Tibial artery (tissue), 4 donors: ENCODE data around the gene ARMS2.

ENCODE experiments used
- DNase-seq, 2 donors: peaks; one replicate each; pipeline ENCODE4 v3.0.0-alpha.2; 2019
- H3K27ac ChIP-seq, 2 donors: fragments of 200-600 bp; sonication (generic) in 1 of 2; 1 replicate in 1 of 2; 2 replicates in 1 of 2; pipeline ENCODE4 v1.5.1; 2018 to 2019; ENCODE audit warnings: mild to moderate bottlenecking in 1 of 2
- H3K27me3 ChIP-seq, 2 donors: fragments of 200-600 bp; sonication (generic) in 1 of 2; one replicate each; pipeline versions ENCODE4 v1.5.1 to v1.6.0; 2016 to 2019
- H3K36me3 ChIP-seq, 3 donors: fragments of 200-600 bp; sonication (generic) in 2 of 3; one replicate each; pipeline ENCODE4 v1.5.1; 2016 to 2019; ENCODE audit warnings: mild to moderate bottlenecking in 2 of 3
- H3K4me1 ChIP-seq, 4 donors: fragments of 200-600 bp; sonication (generic) in 2 of 4; 1 replicate in 3 of 4; 2 replicates in 1 of 4; pipeline ENCODE4 v1.5.1; 2016 to 2019
- H3K4me3 ChIP-seq, 2 donors: fragments of 200-600 bp; sonication (generic) in 1 of 2; 1 replicate in 1 of 2; 2 replicates in 1 of 2; pipeline ENCODE4 v1.5.1; 2018 to 2019; ENCODE audit warnings: mild to moderate bottlenecking in 2 of 2
- H3K9me3 ChIP-seq, 3 donors: fragments of 200-600 bp; sonication (generic) in 1 of 3; one replicate each; pipeline ENCODE4 v1.5.1; 2016 to 2019
- CTCF ChIP-seq, 2 experiments: fragments of 200-600 bp in 1 of 2; fragments of 450-650 bp in 1 of 2; IDR thresholded peaks; one replicate each; pipeline ENCODE4 v1.5.1; 2017 to 2019; ENCODE audit warnings: antibody characterized with exemption in 2 of 2, mild to moderate bottlenecking in 1 of 2, moderate library complexity in 1 of 2
- intact Hi-C: fragments of 100-400 bp; cut with DNase I; formaldehyde crosslinking; loops from one replicate; pipeline ENCODE4 v1.15.0; 2023; ENCODE audit warnings: low total_unique reads

Gene ARMS2

GRCh38 chr10:122459561-122460273, 5.3 kb downstream of the ARMS2 start:
- peak overlapping the region in 1 of 2 donors; percentile 93 for H3K27ac ChIP-seq
- no peak for DNase-seq
- H3K4me1 ChIP-seq: peaks cover 0 to 28% (median 23%) of the 10 kb centered on the region in 4 donors
- H3K27me3 ChIP-seq: no peaks in the 10 kb centered on the region
- H3K9me3 ChIP-seq: no peaks in the 10 kb centered on the region
- no peak overlapping the region for H3K4me3 ChIP-seq
- no peak for TF ChIP-seq CTCF (IDR thresholded peaks at IDR 0.05)
- no peaks in the 10 kb centered on the region for H3K36me3 ChIP-seq
- intact Hi-C loops: loop anchor here (10.0 kb wide), 1 partner anchor 105 kb away; the partner anchor contains the start of gene DMBT1

- peaks cover 0 to 34% (median 28%) of the 10 kb centered on the region in 4 donors for H3K4me1 ChIP-seq
- H3K9me3 ChIP-seq: no peaks in the 10 kb centered on the region
- no peaks in the 10 kb centered on the region for H3K36me3 ChIP-seq
- H3K4me3 ChIP-seq: peak overlapping the region; percentile 85 to 95
- H3K27ac ChIP-seq: peak overlapping the region; percentile 93 to 94
- intact Hi-C loops: no loop called here
- TF ChIP-seq CTCF (IDR thresholded peaks at IDR 0.05): no peak
- no peak for DNase-seq
- no peaks in the 10 kb centered on the region for H3K27me3 ChIP-seq
Measured at GRCh38 chr10:122460891-122461293, 6.4 kb downstream of the ARMS2 start.

GRCh38 chr10:122461367-122461728, 6.9 kb downstream of the ARMS2 start, which contains the start of gene HTRA1:
Gene HTRA1, plus strand, starts transcription at chr10:122461553. Its CDS starts 100 bp downstream, at chr10:122461653.
- H3K9me3 ChIP-seq: no peaks in the 10 kb centered on the region
- H3K4me1 ChIP-seq: peaks cover 0 to 37% (median 28%) of the 10 kb centered on the region in 4 donors
- no peaks in the 10 kb centered on the region for H3K27me3 ChIP-seq
- peak; percentile 75 to 93 for DNase-seq
- no peak for TF ChIP-seq CTCF (IDR thresholded peaks at IDR 0.05)
- peak within 1 kb of the TSS; percentile 93 to 94 for H3K27ac ChIP-seq
- H3K4me3 ChIP-seq: peak within 1 kb of the TSS; percentile 85 to 95
- no peaks in the 10 kb centered on the region for H3K36me3 ChIP-seq
- intact Hi-C loops: no loop called here

GRCh38 chr10:122461729-122462532, 7.5 kb downstream of the ARMS2 start:
- TF ChIP-seq CTCF (IDR thresholded peaks at IDR 0.05): no peak
- Histone ChIP-seq H3K27ac (peak overlapping the region; percentile 93 to 94), H3K9me3 (no peaks in the 10 kb centered on the region), H3K4me3 (peak overlapping the region; percentile 85 to 95), H3K36me3 (no peaks in the 10 kb centered on the region), H3K4me1 (peaks cover 0 to 43% (median 28%) of the 10 kb centered on the region in 4 donors), H3K27me3 (no peaks in the 10 kb centered on the region)
- intact Hi-C loops: loop anchor here (2.0 kb wide), 1 partner anchor 33 kb away; no protein-coding TSS in a partner anchor
- peak in 1 of 2 donors; percentile 74 for DNase-seq

GRCh38 chr10:122462533-122463465, 8.3 kb downstream of the ARMS2 start:
- intact Hi-C loops: loop anchor here (2.0 kb wide), 1 partner anchor 32 kb away; no protein-coding TSS in a partner anchor
- no peak for TF ChIP-seq CTCF (IDR thresholded peaks at IDR 0.05)
- Histone ChIP-seq H3K4me3 (peak overlapping the region; percentile 85 to 95), H3K9me3 (no peaks in the 10 kb centered on the region), H3K27me3 (no peaks in the 10 kb centered on the region), H3K36me3 (no peaks in the 10 kb centered on the region), H3K4me1 (peaks cover 0 to 52% (median 28%) of the 10 kb centered on the region in 4 donors), H3K27ac (peak overlapping the region; percentile 93 to 94)
- DNase-seq: peak; percentile 79 to 88
